Prostate gland (tissue), 2 donors: ENCODE results near the gene TRIM59.

Experiments used
- POLR2A ChIP-seq: fragments of 450-650 bp; IDR thresholded peaks from one replicate; pipeline ENCODE4 v1.6.1; 2016; ENCODE audit warnings: antibody characterized with exemption, mild to moderate bottlenecking
- POLR2AphosphoS5 ChIP-seq: sonication (generic); formaldehyde crosslinking; IDR thresholded peaks from one replicate; pipeline ENCODE4 v1.6.1; 2017; ENCODE audit warnings: antibody characterized with exemption
- TF ChIP-seq, protein P1 (sequence below), 4 experiments: fragments of 200-600 bp in 2 of 4; fragments of 450-650 bp in 2 of 4; sonication (generic) in 2 of 4; IDR thresholded peaks; 1 replicate in 3 of 4; 2 replicates in 1 of 4; pipeline ENCODE4 v1.5.1; 2016 to 2019; ENCODE audit warnings: antibody characterized with exemption in 4 of 4, mild to moderate bottlenecking in 2 of 4, moderate library complexity in 2 of 4

DNA sequence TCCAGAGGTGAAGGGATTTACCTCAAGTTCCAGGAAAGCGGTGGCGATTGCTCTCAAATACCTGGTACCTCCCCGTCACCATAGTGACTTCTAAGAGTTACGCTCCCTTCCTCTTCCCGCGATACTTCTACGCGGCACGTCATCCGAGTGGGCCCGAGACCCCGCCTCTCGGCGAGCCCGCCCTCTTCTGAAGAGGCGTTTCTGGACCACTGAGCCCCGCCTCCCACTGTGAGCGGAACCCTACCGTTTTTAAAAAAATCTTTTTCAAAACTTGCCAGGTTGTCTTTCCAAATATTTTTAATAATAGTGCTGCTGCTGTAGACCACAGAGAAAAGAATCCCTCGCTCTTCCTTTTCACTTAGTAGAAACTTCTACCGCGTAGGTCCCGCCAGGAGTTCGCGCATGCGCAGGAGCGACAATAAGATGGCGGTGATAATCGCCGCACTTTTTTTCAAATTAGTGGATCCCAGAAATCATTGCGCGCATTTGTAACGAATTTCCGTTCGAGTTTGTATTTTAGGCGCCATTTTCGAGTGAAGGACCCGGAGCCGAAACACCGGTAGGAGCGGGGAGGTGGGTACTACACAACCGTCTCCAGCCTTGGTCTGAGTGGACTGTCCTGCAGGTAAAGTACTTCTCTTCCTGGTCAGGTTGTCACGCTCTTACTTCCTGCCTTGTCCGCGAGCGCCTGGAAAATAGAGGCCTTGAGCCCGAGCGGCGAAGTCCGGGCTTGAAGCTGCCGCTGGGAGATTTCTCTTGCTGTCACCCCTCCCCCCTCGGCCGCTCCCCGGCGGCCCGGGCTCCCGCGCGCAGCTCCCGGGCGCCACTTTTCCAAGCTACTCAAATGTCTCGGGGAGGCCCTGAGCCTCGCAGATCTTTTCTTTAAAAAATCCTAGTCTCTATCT, 50.2 kb downstream of the TRIM59 start, which contains the start of the genes IFT80 and SMC4:
- TF ChIP-seq, protein P1, sequence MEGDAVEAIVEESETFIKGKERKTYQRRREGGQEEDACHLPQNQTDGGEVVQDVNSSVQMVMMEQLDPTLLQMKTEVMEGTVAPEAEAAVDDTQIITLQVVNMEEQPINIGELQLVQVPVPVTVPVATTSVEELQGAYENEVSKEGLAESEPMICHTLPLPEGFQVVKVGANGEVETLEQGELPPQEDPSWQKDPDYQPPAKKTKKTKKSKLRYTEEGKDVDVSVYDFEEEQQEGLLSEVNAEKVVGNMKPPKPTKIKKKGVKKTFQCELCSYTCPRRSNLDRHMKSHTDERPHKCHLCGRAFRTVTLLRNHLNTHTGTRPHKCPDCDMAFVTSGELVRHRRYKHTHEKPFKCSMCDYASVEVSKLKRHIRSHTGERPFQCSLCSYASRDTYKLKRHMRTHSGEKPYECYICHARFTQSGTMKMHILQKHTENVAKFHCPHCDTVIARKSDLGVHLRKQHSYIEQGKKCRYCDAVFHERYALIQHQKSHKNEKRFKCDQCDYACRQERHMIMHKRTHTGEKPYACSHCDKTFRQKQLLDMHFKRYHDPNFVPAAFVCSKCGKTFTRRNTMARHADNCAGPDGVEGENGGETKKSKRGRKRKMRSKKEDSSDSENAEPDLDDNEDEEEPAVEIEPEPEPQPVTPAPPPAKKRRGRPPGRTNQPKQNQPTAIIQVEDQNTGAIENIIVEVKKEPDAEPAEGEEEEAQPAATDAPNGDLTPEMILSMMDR (IDR thresholded peaks at IDR 0.05): peak in 2 of 4 experiments; percentile 11 to 17
- TF ChIP-seq POLR2AphosphoS5: peak; percentile 94
- peak; percentile 49 for TF ChIP-seq POLR2A
